Left renal cortex interstitium (tissue), 4 donors: ENCODE measurements around the gene PNMT. TPM values are rescaled to one million over a fixed set of nuclear protein-coding genes. Genes with fewer than 3 reads are reported as not detected.

Source experiments
- DNase-seq, 4 donors: peaks; one replicate each; pipeline ENCODE4 v3.0.0-alpha.2; 2013; ENCODE audit warnings: low read depth in 4 of 4, low spot score in 2 of 4, missing footprints in 1 of 4
- polyA plus RNA-seq, 4 donors: library from polyadenylated mRNA; unstranded; fragments of 120-200 nt; gene quantifications; one replicate each; pipeline ENCODE4 v1.2.1, GENCODE V29; 2013; ENCODE audit not compliant: insufficient read length in 4 of 4

The PNMT gene
- polyA plus RNA-seq, 4 donors = 2.1 to 4.5 (median 2.7) TPM

GRCh38 chr17:39632153-39632941 lies 35.9 kb upstream of the PNMT start:
- no peak for DNase-seq

- DNase-seq = no peak
Measured at GRCh38 chr17:39633570-39634183, 34.6 kb upstream of the PNMT start.

GRCh38 chr17:39634384-39634871 lies 33.8 kb upstream of the PNMT start:
- DNase-seq = no peak

GRCh38 chr17:39635614-39636176 lies 32.6 kb upstream of the PNMT start:
- DNase-seq = no peak

GRCh38 chr17:39636587-39636926 lies 31.7 kb upstream of the PNMT start:
- DNase-seq = no peak

GRCh38 chr17:39636927-39637736 lies 31.1 kb upstream of the PNMT start, which contains the start of gene STARD3:
Gene STARD3 (plus strand): TSS chr17:39637144. CDS start chr17:39653532, 16,388 bp downstream.
- peak in 3 of 4 donors; percentile 70 to 85 (median 80) for DNase-seq

- DNase-seq = no peak
Measured at GRCh38 chr17:39638317-39638716, 29.9 kb upstream of the PNMT start.

GRCh38 chr17:39639043-39639442 lies 29.2 kb upstream of the PNMT start:
- no peak for DNase-seq

- no peak for DNase-seq
Measured at GRCh38 chr17:39639566-39640458, 28.4 kb upstream of the PNMT start.

GRCh38 chr17:39640591-39641031 lies 27.6 kb upstream of the PNMT start:
- no peak for DNase-seq

GRCh38 chr17:39641097-39641496 lies 27.2 kb upstream of the PNMT start:
- no peak for DNase-seq

GRCh38 chr17:39641883-39642282 lies 26.4 kb upstream of the PNMT start:
- DNase-seq = no peak

- DNase-seq = no peak
Measured at GRCh38 chr17:39642291-39643074, 25.8 kb upstream of the PNMT start.

GRCh38 chr17:39643271-39643670 lies 25.0 kb upstream of the PNMT start:
- no peak for DNase-seq

- DNase-seq = no peak
Measured at GRCh38 chr17:39647256-39647655, 21.0 kb upstream of the PNMT start.

GRCh38 chr17:39648616-39649366 lies 19.5 kb upstream of the PNMT start:
- no peak for DNase-seq

GRCh38 chr17:39650121-39650579 lies 18.1 kb upstream of the PNMT start:
- no peak for DNase-seq

GRCh38 chr17:39651923-39652586 lies 16.2 kb upstream of the PNMT start:
- no peak for DNase-seq
